Stimulated activated CD4-positive, alpha-beta T cell treated with anti-CD3 and anti-CD28 coated beads, TNF-alpha, amount 100 ng/mL, for 4 hours (primary cell): ENCODE data around the gene MYCL.
"Not testable (repeated sequence)": the region's sequence is repeated elsewhere in the genome, so short reads cannot be mapped to it uniquely, and the experiment has no call there.

Experiments used
- DNase-seq, 3 experiments: peaks; one replicate each; pipeline ENCODE4 v3.0.0-alpha.2; 2020; ENCODE audit warnings: low read depth in 3 of 3

The MYCL gene

DNA sequence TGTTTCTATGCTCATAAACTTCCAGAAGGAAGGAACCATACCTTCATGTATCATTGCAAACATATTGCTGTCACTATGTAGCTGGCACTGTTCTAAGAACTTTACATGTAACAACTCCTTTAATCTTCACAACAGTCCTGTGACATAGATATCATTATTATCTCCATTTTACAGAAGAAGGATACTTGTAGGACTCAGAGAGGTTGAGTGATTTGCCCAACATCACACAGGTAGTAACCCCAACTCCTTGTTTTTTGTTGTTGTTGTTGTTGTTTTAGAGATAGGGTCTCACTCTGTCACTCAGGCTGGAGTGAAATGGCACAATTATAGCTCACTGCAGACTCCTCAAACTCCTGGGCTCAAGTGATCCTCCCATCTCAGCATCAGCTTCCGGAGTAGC is 10.8 kb downstream of the MYCL start:
- DNase-seq = no peak

- DNase-seq = no peak
Measured at GRCh38 chr1:39890273-39890672, 11.4 kb downstream of the MYCL start.

GRCh38 chr1:39886757-39887231 is 14.9 kb downstream of the MYCL start:
- DNase-seq = no peak

DNA sequence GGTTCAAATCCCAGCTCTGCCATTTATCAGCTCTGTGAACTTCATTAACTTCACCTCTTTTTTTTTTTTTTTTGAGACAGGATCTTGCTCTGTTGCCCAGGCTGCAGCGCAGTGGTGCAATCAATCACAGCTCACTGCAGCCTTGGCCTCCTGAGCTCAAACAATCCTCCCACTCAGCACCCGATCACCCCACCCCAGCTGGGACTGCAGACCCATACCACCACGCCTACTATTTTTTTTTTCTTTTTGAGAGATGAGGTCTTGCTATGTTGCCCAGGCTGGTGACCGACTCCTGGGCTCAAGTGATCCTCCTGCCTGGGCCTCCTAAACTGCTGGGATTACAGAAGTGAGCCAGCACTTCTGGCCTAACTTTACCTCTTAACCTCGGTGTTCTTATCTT is 16.2 kb downstream of the MYCL start:
- no peak for DNase-seq

- DNase-seq = no peak
Measured at GRCh38 chr1:39882152-39882551, 19.6 kb downstream of the MYCL start.

DNA sequence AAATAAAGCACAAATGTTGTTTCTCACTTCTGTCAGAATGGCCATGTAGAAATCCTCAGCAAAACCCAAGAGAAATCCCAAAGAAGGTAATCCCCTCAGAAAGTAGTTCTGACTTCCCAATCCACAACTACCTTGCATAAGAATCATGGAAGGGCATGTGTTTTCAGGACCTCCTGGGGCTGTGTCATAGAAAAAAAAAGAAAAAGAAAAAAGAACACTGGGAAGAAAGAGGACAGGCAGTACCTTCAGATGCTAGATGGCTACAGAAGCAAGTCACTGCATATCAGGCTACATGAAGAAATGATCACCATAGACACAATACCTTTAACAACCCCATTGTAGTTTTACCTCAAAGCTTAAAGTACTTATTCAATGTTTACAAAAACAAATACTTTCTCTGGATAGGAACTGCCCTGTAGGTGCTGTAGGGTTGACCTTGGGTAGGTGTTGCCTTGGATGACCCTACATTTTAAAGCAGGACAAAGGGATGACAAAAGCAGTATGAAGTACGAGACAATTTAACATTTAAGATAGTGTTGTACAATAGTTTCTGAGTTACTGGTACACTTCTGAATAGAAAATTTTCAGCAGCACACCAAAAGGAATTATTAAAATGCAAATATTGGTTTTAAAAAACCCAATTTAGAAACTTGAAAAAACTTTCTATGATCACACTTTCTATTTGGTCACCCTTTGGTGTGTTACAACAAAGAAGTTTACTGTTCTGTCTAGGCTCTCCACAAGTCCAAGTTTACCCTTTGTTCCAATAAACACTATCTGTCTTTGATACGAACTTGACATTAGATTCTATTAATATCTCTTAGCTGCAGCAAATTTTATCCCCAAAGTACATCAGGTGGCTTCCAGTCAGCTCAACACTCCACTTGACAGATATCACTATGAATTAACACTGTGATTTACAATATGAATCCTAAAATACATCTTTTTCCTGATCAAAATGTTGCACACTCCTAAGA is 23.4 kb downstream of the MYCL start:
- DNase-seq = no peak

DNA sequence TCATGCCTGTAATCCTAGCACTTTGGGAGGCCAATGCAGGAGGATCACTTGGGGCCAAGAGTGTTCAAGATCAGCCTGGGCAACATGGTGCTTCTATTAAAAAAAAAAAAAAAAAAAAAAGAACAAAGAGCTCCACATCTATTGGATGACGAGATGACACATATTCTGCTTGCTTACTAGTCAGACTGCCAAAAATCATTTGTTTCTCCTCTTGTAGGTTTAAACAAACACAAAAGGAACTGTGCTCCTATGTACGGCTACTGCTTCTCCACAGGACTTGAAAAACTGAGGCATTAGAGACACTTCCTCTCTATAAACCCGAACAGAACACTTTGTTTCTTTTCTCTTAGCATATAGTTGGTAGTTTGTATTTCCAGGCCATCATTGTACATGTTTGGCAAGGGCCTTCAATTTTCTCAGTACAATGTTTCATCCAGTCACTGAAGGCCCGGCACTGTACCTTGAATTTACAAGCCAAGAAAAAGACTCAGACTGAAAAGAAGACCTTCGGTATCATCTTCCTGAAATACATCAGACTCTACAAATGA is 24.4 kb downstream of the MYCL start:
- no peak for DNase-seq

GRCh38 chr1:39876144-39876543 is 25.6 kb downstream of the MYCL start:
- no peak for DNase-seq

- DNase-seq = no peak
Measured at GRCh38 chr1:39872698-39873097, 29.0 kb downstream of the MYCL start.

GRCh38 chr1:39871796-39872195 is 29.9 kb downstream of the MYCL start:
- DNase-seq = no peak

- DNase-seq = not testable (repeated sequence)
Measured at GRCh38 chr1:39871043-39871442, 30.7 kb downstream of the MYCL start.

- not testable (repeated sequence) for DNase-seq
Measured at GRCh38 chr1:39869538-39870112, 32.1 kb downstream of the MYCL start.

DNA sequence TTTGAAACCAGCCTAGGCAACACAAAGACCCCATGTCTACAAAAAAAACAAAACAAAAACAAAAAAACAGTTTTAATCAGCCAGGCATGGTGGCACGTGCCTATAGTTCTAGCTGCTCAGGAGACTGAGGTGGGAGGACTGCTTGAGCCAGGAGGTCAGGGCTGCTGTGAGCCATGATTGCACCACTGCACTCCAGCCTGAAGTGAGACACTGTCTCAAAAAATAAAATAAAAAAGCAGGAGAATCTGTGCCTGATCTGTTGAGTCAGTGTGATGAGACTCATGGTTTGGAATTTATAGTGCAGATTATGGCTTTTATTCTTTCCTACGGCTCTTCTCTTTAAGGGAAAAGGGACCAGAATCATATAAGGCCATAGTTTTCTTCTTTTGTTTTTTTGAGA is 35.0 kb downstream of the MYCL start:
- no peak for DNase-seq

DNA sequence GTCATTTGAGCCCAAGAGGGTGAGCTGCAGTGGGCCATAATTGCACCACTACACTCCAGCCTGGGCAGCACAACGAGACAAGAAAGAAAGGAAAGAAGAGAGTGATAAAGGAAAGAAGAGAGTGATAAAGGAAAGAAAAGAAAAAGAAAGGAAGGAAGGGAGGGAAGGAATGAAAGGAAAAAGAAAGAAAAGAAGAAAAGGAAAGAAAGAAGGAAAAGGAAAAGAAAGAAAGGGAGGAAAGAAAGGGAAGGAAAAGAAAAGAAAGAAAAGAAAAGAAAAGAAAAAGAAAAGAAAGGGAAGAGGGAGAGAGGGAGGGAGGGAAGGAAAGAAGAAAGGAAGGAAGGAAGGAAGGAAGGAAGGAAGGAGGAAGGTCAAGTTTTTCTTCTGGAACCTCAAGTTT is 36.0 kb downstream of the MYCL start:
- DNase-seq = no peak

DNA sequence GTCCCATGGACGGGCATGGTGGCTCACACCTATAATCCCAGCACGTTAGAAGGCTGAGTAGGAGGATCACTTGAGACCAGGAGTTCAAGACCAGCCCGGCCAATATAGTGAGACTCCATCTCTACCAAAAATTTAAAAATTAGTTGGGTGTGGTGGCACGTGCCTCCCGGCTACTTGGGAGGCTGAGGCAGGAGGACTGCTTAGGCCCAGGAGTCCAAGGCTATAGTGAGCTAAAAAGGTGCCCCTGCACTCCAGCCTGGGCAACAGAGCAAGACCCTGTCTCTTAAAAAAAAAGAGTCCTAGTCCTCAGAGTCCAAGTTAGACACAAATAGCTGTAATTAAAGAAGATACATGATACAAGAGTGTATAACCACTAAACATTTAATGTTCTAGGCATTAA is 38.5 kb downstream of the MYCL start:
- DNase-seq = no peak

DNA sequence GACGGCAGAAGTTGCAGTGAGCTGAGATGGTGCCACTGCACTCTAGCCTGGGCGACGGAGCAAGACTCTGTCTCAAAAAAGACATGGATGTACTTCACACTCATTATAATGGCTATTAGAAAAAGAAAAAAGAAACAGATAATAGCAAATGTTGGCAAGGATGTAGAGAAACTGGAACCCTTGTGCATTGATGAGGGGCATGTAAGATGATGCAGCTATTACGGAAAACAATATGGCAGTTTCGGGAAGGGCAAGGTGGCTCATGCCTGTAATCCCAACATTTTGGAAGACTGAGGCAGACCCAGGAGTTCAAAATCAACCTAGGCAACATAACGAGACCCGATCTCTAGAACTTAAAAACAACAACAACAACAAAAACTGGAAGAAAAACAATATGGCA is 40.7 kb downstream of the MYCL start:
- DNase-seq = no peak

GRCh38 chr1:39859859-39860812 is 41.6 kb downstream of the MYCL start:
- no peak for DNase-seq

DNA sequence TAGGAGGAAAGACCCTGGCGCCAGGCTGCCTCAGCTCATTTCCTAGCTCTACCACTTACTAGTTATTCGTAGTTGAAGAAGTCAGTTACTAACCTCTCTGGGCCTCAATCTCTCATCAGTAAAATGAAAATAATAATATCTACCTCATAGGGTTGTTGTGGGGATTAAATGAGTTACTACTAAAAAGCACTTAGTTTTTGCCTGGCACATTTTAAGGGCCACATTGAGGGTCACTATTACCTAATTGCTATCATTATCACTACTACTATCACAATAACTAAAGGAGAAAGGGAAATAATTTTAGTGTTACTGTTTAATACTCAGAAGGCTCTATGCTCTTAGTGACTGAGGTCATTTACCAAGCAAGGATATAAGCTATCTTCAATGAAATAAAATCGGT is 43.4 kb downstream of the MYCL start:
- DNase-seq = no peak

GRCh38 chr1:39857126-39857878 is 44.4 kb downstream of the MYCL start:
- DNase-seq = no peak

DNA sequence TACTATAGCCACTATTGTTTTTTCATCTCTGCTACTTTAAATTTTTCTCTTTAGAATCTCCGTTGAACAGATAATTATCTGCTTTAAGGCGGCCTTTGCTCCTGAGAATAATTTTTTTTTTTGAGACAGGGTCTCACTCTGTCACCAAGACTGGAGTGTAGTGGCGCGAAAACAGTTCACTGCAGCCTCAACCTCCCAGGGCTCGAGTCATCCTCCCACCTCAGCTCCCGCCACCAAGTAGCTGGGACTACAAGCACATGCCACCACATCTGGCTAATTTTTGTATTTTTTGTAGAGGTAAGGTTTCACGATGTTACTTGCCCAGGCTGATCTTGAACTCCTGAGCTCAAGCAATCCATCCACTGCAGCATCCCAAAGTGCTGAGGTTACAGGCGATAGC is 47.0 kb downstream of the MYCL start:
- DNase-seq = no peak

GRCh38 chr1:39854314-39854713 is 47.4 kb downstream of the MYCL start:
- no peak for DNase-seq
